Adipose tissue (tissue), 3 donors: ENCODE measurements around the gene SHPK. TPM values are rescaled to one million over a fixed set of nuclear protein-coding genes. Genes with fewer than 3 reads are reported as not detected.

ENCODE experiments used
- H3K27ac ChIP-seq: one replicate; pipeline ENCODE4 v1.5.1; 2013; ENCODE audit warnings: low read depth, low read length
- WGBS, 3 donors: extraction: QIAGEN DNeasy Blood & Tissue Kit; methylation state at CpG; one replicate each; pipeline ENCODE4 v1.1.7; 2013; 5-methylcytosine and 5-hydroxymethylcytosine counted together
- polyA plus RNA-seq, 3 donors: library from polyadenylated mRNA; stranded (reverse); fragments of 200-250 nt; gene quantifications; one replicate each; pipeline ENCODE4 v1.2.3, GENCODE V29; 2013
- donor health status: healthy with polysubstance abuse.
- donor health status: Bipolar disorder and iron deficiency.
- donor health status: healthy.

The SHPK gene
- 1 to 10 TPM; 6.4 to 9.2 (median 7.9) TPM for polyA plus RNA-seq

- peak within 1 kb of the TSS; percentile 22 for H3K27ac ChIP-seq
- WGBS, 3 donors: 0 to 1% (median 0%) methylated on average over 68 of the region's 68 CpGs
These were observed at the start of gene SHPK, which contains the start of gene CTNS for GRCh38 chr17:3636154-3636907. TSS of gene SHPK (minus strand) at chr17:3636250. CDS start at chr17:3636219, 31 bp downstream. TSS of gene CTNS (plus strand) at chr17:3636760. CDS start at chr17:3640207, 3,447 bp downstream.

- H3K27ac ChIP-seq: no peak overlapping the region
- WGBS, 3 donors: 16 to 46% (median 38%) methylated on average over 8 to 13 of the region's 13 CpGs
These were observed 49.1 kb upstream of the SHPK start for GRCh38 chr17:3685174-3685573.

GRCh38 chr17:3683054-3683511, 47.0 kb upstream of the SHPK start:
- no peak overlapping the region for H3K27ac ChIP-seq
- 29 to 35% (median 31%) methylated on average over 10 of the region's 10 CpGs for WGBS, 3 donors

- WGBS, 3 donors: 81 to 91% (median 89%) methylated on average over 12 of the region's 12 CpGs
- H3K27ac ChIP-seq: no peak overlapping the region
These were observed 46.0 kb upstream of the SHPK start for GRCh38 chr17:3682033-3682432.

GRCh38 chr17:3681565-3681964, 45.5 kb upstream of the SHPK start:
- 66 to 72% (median 71%) methylated on average over 20 of the region's 20 CpGs for WGBS, 3 donors
- H3K27ac ChIP-seq: no peak overlapping the region

- 82 to 96% (median 90%) methylated on average over 10 to 12 of the region's 12 CpGs for WGBS, 3 donors
- H3K27ac ChIP-seq: no peak overlapping the region
These were observed 45.0 kb upstream of the SHPK start for GRCh38 chr17:3681057-3681456.

- 46 to 61% (median 54%) methylated on average over 19 to 20 of the region's 20 CpGs for WGBS, 3 donors
- no peak overlapping the region for H3K27ac ChIP-seq
These were observed 43.6 kb upstream of the SHPK start for GRCh38 chr17:3679531-3680126.

- H3K27ac ChIP-seq: no peak overlapping the region
- 83 to 88% (median 83%) methylated on average over 27 of the region's 27 CpGs for WGBS, 3 donors
These were observed 42.9 kb upstream of the SHPK start for GRCh38 chr17:3678821-3679530.

- 47 to 67% (median 57%) methylated on average over 16 of the region's 16 CpGs for WGBS, 3 donors
- no peak overlapping the region for H3K27ac ChIP-seq
These were observed 42.2 kb upstream of the SHPK start for GRCh38 chr17:3678095-3678820.

GRCh38 chr17:3675886-3676285, 39.8 kb upstream of the SHPK start:
- 75 to 85% (median 83%) methylated on average over 11 of the region's 11 CpGs for WGBS, 3 donors
- H3K27ac ChIP-seq: no peak overlapping the region

GRCh38 chr17:3672571-3672970, 36.5 kb upstream of the SHPK start:
- 91 to 96% (median 92%) methylated on average over 4 of the region's 4 CpGs for whole genome bisulfite sequencing, 3 donors

GRCh38 chr17:3669548-3669947, 33.5 kb upstream of the SHPK start:
- WGBS, 3 donors: 38 to 53% (median 53%) methylated on average over 12 of the region's 12 CpGs

More at GRCh38 chr17:3672571-3672970, 36.5 kb upstream of the SHPK start:
- H3K27ac ChIP-seq: no peak overlapping the region

GRCh38 chr17:3669085-3669347, 33.0 kb upstream of the SHPK start:
- H3K27ac ChIP-seq: no peak overlapping the region
- 0 to 1% (median 0%) methylated on average over 32 of the region's 32 CpGs for WGBS, 3 donors

More at GRCh38 chr17:3669548-3669947, 33.5 kb upstream of the SHPK start:
- H3K27ac ChIP-seq: no peak overlapping the region

GRCh38 chr17:3668279-3669084, 32.4 kb upstream of the SHPK start, which contains the start of the genes EMC6 and TAX1BP3:
TSS of gene EMC6 (plus strand) at chr17:3668812. CDS start at chr17:3669147, 335 bp downstream.
TSS of gene TAX1BP3 (minus strand) at chr17:3668578. CDS start at chr17:3668526, 52 bp downstream.
- WGBS, 3 donors: 0% methylated on average over 87 to 89 of the region's 89 CpGs
- H3K27ac ChIP-seq: peak within 1 kb of the TSS; percentile 75

- 1 to 6% (median 4%) methylated on average over 30 to 39 of the region's 39 CpGs for WGBS, 3 donors
These were observed 31.6 kb upstream of the SHPK start for GRCh38 chr17:3667366-3668278.

GRCh38 chr17:3666516-3666915, 30.5 kb upstream of the SHPK start:
- H3K27ac ChIP-seq: no peak overlapping the region
- WGBS, 3 donors: 80 to 85% (median 82%) methylated on average over 6 of the region's 6 CpGs

More at GRCh38 chr17:3667366-3668278, 31.6 kb upstream of the SHPK start:
- peak overlapping the region; percentile 75 for H3K27ac ChIP-seq

- WGBS, 3 donors: 74 to 76% (median 76%) methylated on average over 5 of the region's 5 CpGs
- H3K27ac ChIP-seq: no peak overlapping the region
These were observed 29.8 kb upstream of the SHPK start for GRCh38 chr17:3665834-3666233.
